ENCODE data around the gene NSUN4.

NSUN4 gene

GRCh38 chr1:46343351-46343695, 2.7 kb downstream of the NSUN4 start:
- H3K9me3 ChIP-seq (ENCODE audit: low read length) = no peaks in the 10 kb centered on the region
- peaks cover 16% of the 10 kb centered on the region for H3K4me1 ChIP-seq (ENCODE audit: insufficient read depth, low read length, severe bottlenecking)
- H3K4me2 ChIP-seq (ENCODE audit: low read length) = no peak overlapping the region
- H3K9ac ChIP-seq (ENCODE audit: low read length) = no peak overlapping the region
- peaks cover 49% of the 10 kb centered on the region; the same call in 1 of the 2 replicates for H3K36me3 ChIP-seq (ENCODE audit: insufficient read depth, low read length)
- H4K20me1 ChIP-seq (ENCODE audit: insufficient read depth, low read length) = no peaks in the 10 kb centered on the region
- no peaks in the 10 kb centered on the region for H3K9me2 ChIP-seq (ENCODE audit: low read depth, low read length)
- H3K4me3 ChIP-seq (ENCODE audit: low read depth, low read length, poor library complexity, severe bottlenecking) = no peak overlapping the region
- H3K27me3 ChIP-seq (ENCODE audit: insufficient read depth, low read length) = no peaks in the 10 kb centered on the region
- H3K79me2 ChIP-seq (ENCODE audit: insufficient read depth, low read length) = no peaks in the 10 kb centered on the region
- no peak for TF ChIP-seq EZH2 (IDR thresholded peaks at IDR 0.05; ENCODE audit: borderline replicate concordance, low read length)
- no peak for TF ChIP-seq CTCF (IDR thresholded peaks at IDR 0.05; ENCODE audit: low read length)
- H2AFZ ChIP-seq (ENCODE audit: low read length) = no peak overlapping the region
- H3F3A ChIP-seq (ENCODE audit: insufficient read depth, low read length) = no peaks in the 10 kb centered on the region
- no peak overlapping the region for H3K27ac ChIP-seq (ENCODE audit: low read depth, low read length, poor library complexity, severe bottlenecking)

- H3K9me3 ChIP-seq (ENCODE audit: low read length) = no peaks in the 10 kb centered on the region
- no peaks in the 10 kb centered on the region for H3F3A ChIP-seq (ENCODE audit: insufficient read depth, low read length)
- TF ChIP-seq EZH2 (IDR thresholded peaks at IDR 0.05; ENCODE audit: borderline replicate concordance, low read length) (no peak), CTCF (IDR thresholded peaks at IDR 0.05; ENCODE audit: low read length) (no peak)
- no peak overlapping the region for H3K9ac ChIP-seq (ENCODE audit: low read length)
- no peaks in the 10 kb centered on the region for H3K79me2 ChIP-seq (ENCODE audit: insufficient read depth, low read length)
- H3K9me2 ChIP-seq (ENCODE audit: low read depth, low read length) = no peaks in the 10 kb centered on the region
- no peak overlapping the region for H3K4me3 ChIP-seq (ENCODE audit: low read depth, low read length, poor library complexity, severe bottlenecking)
- no peak overlapping the region for H3K4me2 ChIP-seq (ENCODE audit: low read length)
- H3K27me3 ChIP-seq (ENCODE audit: insufficient read depth, low read length) = no peaks in the 10 kb centered on the region
- peaks cover 53% of the 10 kb centered on the region for H3K36me3 ChIP-seq (ENCODE audit: insufficient read depth, low read length)
- no peak overlapping the region for H3K27ac ChIP-seq (ENCODE audit: low read depth, low read length, poor library complexity, severe bottlenecking)
- H4K20me1 ChIP-seq (ENCODE audit: insufficient read depth, low read length) = no peaks in the 10 kb centered on the region
- no peak overlapping the region for H2AFZ ChIP-seq (ENCODE audit: low read length)
- peaks cover 16% of the 10 kb centered on the region for H3K4me1 ChIP-seq (ENCODE audit: insufficient read depth, low read length, severe bottlenecking)
Observed at GRCh38 chr1:46343705-46344104, 3.1 kb downstream of the NSUN4 start.

GRCh38 chr1:46344481-46344880, 3.9 kb downstream of the NSUN4 start:
- Histone ChIP-seq H3K27me3 (ENCODE audit: insufficient read depth, low read length) (no peaks in the 10 kb centered on the region), H3K4me2 (ENCODE audit: low read length) (no peak overlapping the region), H3K79me2 (ENCODE audit: insufficient read depth, low read length) (no peaks in the 10 kb centered on the region), H3K27ac (ENCODE audit: low read depth, low read length, poor library complexity, severe bottlenecking) (no peak overlapping the region), H3K9me2 (ENCODE audit: low read depth, low read length) (no peaks in the 10 kb centered on the region), H3K4me3 (ENCODE audit: low read depth, low read length, poor library complexity, severe bottlenecking) (no peak overlapping the region), H3K9me3 (ENCODE audit: low read length) (no peaks in the 10 kb centered on the region), H3F3A (ENCODE audit: insufficient read depth, low read length) (no peaks in the 10 kb centered on the region), H3K36me3 (ENCODE audit: insufficient read depth, low read length) (peaks cover 57% of the 10 kb centered on the region), H3K4me1 (ENCODE audit: insufficient read depth, low read length, severe bottlenecking) (peaks cover 16% of the 10 kb centered on the region), H4K20me1 (ENCODE audit: insufficient read depth, low read length) (no peaks in the 10 kb centered on the region), H2AFZ (ENCODE audit: low read length) (no peak overlapping the region), H3K9ac (ENCODE audit: low read length) (no peak overlapping the region)
- TF ChIP-seq EZH2 (IDR thresholded peaks at IDR 0.05; ENCODE audit: borderline replicate concordance, low read length) (no peak), CTCF (IDR thresholded peaks at IDR 0.05; ENCODE audit: low read length) (no peak)

All from OCI-LY1 (cell line).